Neuronal stem cell (in vitro differentiated cells): Measurements from ENCODE around the gene LTB4R.

Experiments used
- DNase-seq: peaks from one replicate; pipeline ENCODE4 v3.0.0-alpha.2; 2013; ENCODE audit warnings: low spot score
- H2AFZ ChIP-seq: one replicate; pipeline ENCODE4 v1.6.1; 2013; ENCODE audit warnings: mild to moderate bottlenecking, low read length, inconsistent platforms
- H2AK5ac ChIP-seq: 2 replicates; pipeline ENCODE4 v1.6.1; 2013; ENCODE audit warnings: low read depth, mild to moderate bottlenecking, inconsistent platforms, low read length, moderate library complexity, mixed read lengths
- H2BK120ac ChIP-seq: 2 replicates; pipeline ENCODE4 v1.6.1; 2013; ENCODE audit warnings: low read depth, mild to moderate bottlenecking, inconsistent platforms, low read length, moderate library complexity, mixed read lengths
- H2BK12ac ChIP-seq: one replicate; pipeline ENCODE4 v1.6.1; 2013; ENCODE audit warnings: low read length, inconsistent platforms
- H2BK15ac ChIP-seq: 2 replicates; pipeline ENCODE4 v1.6.1; 2013; ENCODE audit warnings: mild to moderate bottlenecking, low read length, inconsistent platforms, mixed read lengths
- H2BK5ac ChIP-seq: one replicate; pipeline ENCODE4 v1.6.1; 2013; ENCODE audit warnings: inconsistent platforms, mild to moderate bottlenecking, low read length, moderate library complexity
- H3K14ac ChIP-seq: one replicate; pipeline ENCODE4 v1.6.1; 2013; ENCODE audit warnings: low read length, inconsistent platforms
- H3K18ac ChIP-seq: 2 replicates; pipeline ENCODE4 v1.6.1; 2013; ENCODE audit warnings: low read length, inconsistent platforms
- H3K23ac ChIP-seq: 2 replicates; pipeline ENCODE4 v1.6.1; 2013; ENCODE audit warnings: low read depth, mild to moderate bottlenecking, mixed read lengths, low read length, inconsistent platforms; ENCODE audit not compliant: poor library complexity
- H3K27ac ChIP-seq: replicated peaks from 3 replicates; pipeline ENCODE4 v1.5.1; 2013; ENCODE audit warnings: low read length, inconsistent platforms
- H3K27me3 ChIP-seq, 3 experiments: 2 replicates each; pipeline ENCODE4 v1.6.1; 2013; ENCODE audit warnings: low read length in 3 of 3, mild to moderate bottlenecking in 2 of 3, inconsistent platforms in 1 of 3, low read depth in 1 of 3, mixed read lengths in 1 of 3, moderate library complexity in 1 of 3; ENCODE audit not compliant: control insufficient read depth in 3 of 3, insufficient read depth in 3 of 3
- H3K36me3 ChIP-seq, 2 donors: replicated peaks in 1 of 2; 2 replicates each; pipeline ENCODE4 v1.6.1; 2013; ENCODE audit warnings: low read length in 2 of 2; ENCODE audit not compliant: control insufficient read depth in 2 of 2, insufficient read depth in 2 of 2
- H3K4ac ChIP-seq: 2 replicates; pipeline ENCODE4 v1.6.1; 2013; ENCODE audit warnings: inconsistent platforms, mild to moderate bottlenecking, low read length, moderate library complexity
- H3K4me1 ChIP-seq, 2 donors: 1 replicate in 1 of 2; 2 replicates in 1 of 2; pipeline ENCODE4 v1.6.1; 2013; ENCODE audit warnings: low read length in 2 of 2, low read depth in 1 of 2; ENCODE audit not compliant: control insufficient read depth in 2 of 2, insufficient read depth in 1 of 2
- H3K4me2 ChIP-seq: one replicate; pipeline ENCODE4 v1.6.1; 2013; ENCODE audit warnings: mild to moderate bottlenecking, low read length, inconsistent platforms; ENCODE audit not compliant: insufficient read depth, poor library complexity, severe bottlenecking
- H3K4me3 ChIP-seq, 2 donors: 2 replicates each; pipeline ENCODE4 v1.5.1; 2013; ENCODE audit warnings: low read length in 2 of 2, mild to moderate bottlenecking in 2 of 2, inconsistent platforms in 1 of 2, moderate library complexity in 1 of 2
- H3K79me1 ChIP-seq: one replicate; pipeline ENCODE4 v1.6.1; 2013; ENCODE audit warnings: low read depth, mild to moderate bottlenecking, inconsistent platforms, low read length, moderate library complexity
- H3K9ac ChIP-seq: one replicate; pipeline ENCODE4 v1.6.1; 2013; ENCODE audit warnings: mild to moderate bottlenecking, low read depth, low read length, inconsistent platforms; ENCODE audit not compliant: poor library complexity
- H3K9me3 ChIP-seq, 2 donors: replicated peaks in 1 of 2; 2 replicates each; pipeline versions ENCODE3 to v1.6.1; 2013; ENCODE audit warnings: low read length in 2 of 2, mild to moderate bottlenecking in 2 of 2, inconsistent platforms in 1 of 2, low read depth in 1 of 2, mixed read lengths in 1 of 2, moderate library complexity in 1 of 2; ENCODE audit not compliant: control insufficient read depth in 2 of 2, insufficient read depth in 1 of 2
- H4K8ac ChIP-seq: one replicate; pipeline ENCODE4 v1.6.1; 2013; ENCODE audit warnings: low read depth, mild to moderate bottlenecking, inconsistent platforms, low read length, moderate library complexity
- H4K91ac ChIP-seq: one replicate; pipeline ENCODE4 v1.6.1; 2013; ENCODE audit warnings: low read length, low read depth, mild to moderate bottlenecking, inconsistent platforms; ENCODE audit not compliant: poor library complexity
- WGBS, 2 donors: extraction: QIAGEN DNeasy Blood & Tissue Kit; methylation state at CpG; one replicate each; pipeline ENCODE4 v1.1.7; 2013; ENCODE audit warnings: missing lambda C conversion rate in 2 of 2, mixed read lengths in 1 of 2; ENCODE audit not compliant: insufficient read length in 2 of 2, insufficient replicate concordance in 1 of 2; ENCODE audit errors: extremely low coverage in 2 of 2; 5-methylcytosine and 5-hydroxymethylcytosine counted together

LTB4R gene

DNA sequence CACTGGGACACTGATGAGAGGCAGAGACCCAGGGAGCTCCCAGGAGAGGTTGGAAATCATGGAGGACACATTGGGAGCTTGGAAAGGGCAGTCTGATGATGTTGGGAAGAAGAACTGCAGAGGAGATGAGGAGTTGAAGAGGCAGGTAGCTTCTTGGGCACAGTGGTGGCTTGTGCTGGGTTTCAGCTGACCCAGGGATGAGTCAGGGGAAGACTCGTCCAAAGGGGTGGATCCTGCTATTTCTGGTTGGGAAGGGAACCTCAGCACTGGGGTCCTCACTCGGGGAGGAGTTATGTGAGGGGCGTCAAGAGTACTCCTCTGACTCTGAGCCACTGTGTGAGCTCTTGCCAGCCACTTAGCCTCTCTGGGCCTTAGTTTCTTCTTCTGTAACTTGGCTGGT, 12.0 kb downstream of the LTB4R start:
- Histone ChIP-seq H2AFZ (no peak overlapping the region), H3K27ac (no peak overlapping the region), H2BK15ac (no peak overlapping the region), H3K4me3 (no peak overlapping the region), H3K23ac (peak overlapping the region; percentile 77), H3K18ac (no peak overlapping the region), H2BK5ac (no peak overlapping the region), H3K27me3 (peaks cover 0 to 56% (median 10%) of the 10 kb centered on the region in 3 experiments), H3K14ac (no peak overlapping the region), H3K4ac (no peak overlapping the region), H3K9me3 (peaks cover 0 to 2% of the 10 kb centered on the region in 2 donors), H3K4me1 (peaks cover 4% of the 10 kb centered on the region in 2 donors), H2BK12ac (no peak overlapping the region), H3K9ac (no peak overlapping the region), H3K79me1 (no peaks in the 10 kb centered on the region), H3K36me3 (no peaks in the 10 kb centered on the region), H2BK120ac (no peak overlapping the region), H2AK5ac (peak overlapping the region; percentile 65), H4K91ac (no peak overlapping the region), H4K8ac (no peak overlapping the region), H3K4me2 (no peak overlapping the region)
- WGBS, 2 donors = no CpG with 5 or more reads among the region's 3 CpGs
- no peak for DNase-seq

DNA sequence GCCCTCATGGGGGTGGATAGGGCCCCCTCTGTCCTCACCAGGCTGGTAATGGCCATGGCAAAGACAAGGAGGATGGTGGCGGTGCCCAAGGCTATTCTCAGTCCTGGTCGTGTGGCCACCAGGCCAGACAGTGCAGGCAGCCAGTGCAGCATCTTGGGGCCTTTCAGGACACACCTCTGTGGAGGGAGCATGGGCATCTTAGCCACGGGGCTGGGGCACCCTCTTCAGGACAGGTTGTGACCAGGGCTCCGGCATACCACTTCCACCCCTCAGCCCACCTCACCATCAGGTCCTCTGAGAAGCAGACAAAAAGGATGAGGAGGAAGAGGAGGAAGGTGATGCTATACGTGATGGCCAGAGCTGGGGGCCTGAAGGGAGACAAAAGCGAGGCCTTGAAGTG, 12.7 kb downstream of the LTB4R start:
- Histone ChIP-seq H3K4ac (peak overlapping the region; percentile 23), H3K4me3 (peak overlapping the region in 1 of 2 donors; percentile 25), H3K36me3 (no peaks in the 10 kb centered on the region), H2BK120ac (no peak overlapping the region), H3K18ac (peak overlapping the region; percentile 80), H4K8ac (no peak overlapping the region), H2BK15ac (no peak overlapping the region), H3K9me3 (peaks cover 0 to 2% of the 10 kb centered on the region in 2 donors), H3K14ac (no peak overlapping the region), H2AK5ac (no peak overlapping the region), H4K91ac (no peak overlapping the region), H3K23ac (no peak overlapping the region), H3K9ac (peak overlapping the region; percentile 44), H3K4me2 (no peak overlapping the region), H3K27me3 (peaks cover 0 to 58% (median 9%) of the 10 kb centered on the region in 3 experiments), H2AFZ (no peak overlapping the region), H3K4me1 (peaks cover 4% of the 10 kb centered on the region in 2 donors), H2BK5ac (peak overlapping the region; percentile 53), H2BK12ac (peak overlapping the region; percentile 22), H3K27ac (no peak overlapping the region), H3K79me1 (no peaks in the 10 kb centered on the region)
- no CpG with 5 or more reads among the region's 6 CpGs for WGBS, 2 donors
- DNase-seq = no peak

DNA sequence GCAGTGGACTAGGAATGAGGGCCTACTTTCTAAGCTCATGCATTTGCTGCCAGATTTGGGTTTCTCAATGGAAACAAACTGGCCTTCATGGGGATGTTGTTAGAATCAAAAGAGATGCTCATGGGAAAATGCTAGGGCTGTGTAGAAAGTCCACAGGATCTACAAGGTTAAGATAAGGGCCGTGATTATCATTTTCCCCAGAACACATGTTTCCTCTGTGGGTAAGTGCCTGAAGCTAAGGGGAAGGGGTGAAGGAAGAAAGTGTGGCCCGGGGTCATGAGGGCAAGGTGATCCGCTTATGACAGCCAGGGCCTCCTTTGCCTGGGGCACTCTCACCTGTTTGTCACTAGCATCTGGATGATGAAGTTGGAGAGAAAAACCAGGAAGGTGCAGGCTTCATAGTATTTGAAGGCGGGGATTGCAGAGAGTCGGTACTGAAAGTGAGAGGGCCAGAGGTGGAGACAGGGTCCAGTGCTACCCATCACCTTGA, 13.8 kb downstream of the LTB4R start:
- no peak overlapping the region for H3K9ac ChIP-seq
- no peak for DNase-seq
- no peak overlapping the region for H4K8ac ChIP-seq
- H3K27ac ChIP-seq = no peak overlapping the region
- H4K91ac ChIP-seq = no peak overlapping the region
- H2BK15ac ChIP-seq = peak overlapping the region; percentile 47
- peak overlapping the region; percentile 57 for H3K23ac ChIP-seq
- H2BK120ac ChIP-seq = no peak overlapping the region
- peaks cover 0 to 59% (median 8%) of the 10 kb centered on the region in 3 experiments for H3K27me3 ChIP-seq
- H2BK12ac ChIP-seq = no peak overlapping the region
- no peak overlapping the region for H3K4me3 ChIP-seq
- WGBS, 2 donors = no CpG with 5 or more reads among the region's 5 CpGs
- H3K4me1 ChIP-seq = peaks cover 4% of the 10 kb centered on the region in 2 donors
- peak overlapping the region; percentile 83 for H2AK5ac ChIP-seq
- no peak overlapping the region for H3K4me2 ChIP-seq
- H2BK5ac ChIP-seq = no peak overlapping the region
- H3K79me1 ChIP-seq = no peaks in the 10 kb centered on the region
- no peak overlapping the region for H3K18ac ChIP-seq
- H3K9me3 ChIP-seq = peaks cover 0 to 2% of the 10 kb centered on the region in 2 donors
- no peaks in the 10 kb centered on the region for H3K36me3 ChIP-seq
- H3K4ac ChIP-seq = peak overlapping the region; percentile 55
- no peak overlapping the region for H2AFZ ChIP-seq
- H3K14ac ChIP-seq = peak overlapping the region; percentile 27

DNA sequence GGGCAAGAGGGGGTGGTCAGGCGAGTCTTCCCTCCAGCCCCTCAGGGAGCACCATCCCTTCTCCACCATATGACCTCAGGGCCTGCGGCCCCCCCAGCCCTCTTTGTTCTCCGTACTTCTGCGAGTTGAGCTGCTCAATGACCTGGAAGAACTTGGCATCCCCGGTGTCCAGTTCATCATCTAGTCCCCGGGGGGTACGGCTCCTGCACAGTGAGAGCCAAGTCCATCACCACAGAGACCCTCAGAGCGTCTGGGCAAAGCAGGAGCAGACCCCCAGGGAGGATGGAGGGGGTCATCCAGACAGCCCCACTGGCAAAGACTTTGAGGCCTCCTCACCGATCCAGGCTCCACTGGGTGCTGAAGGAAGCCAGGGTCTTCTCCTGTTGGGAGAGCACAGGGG, 14.7 kb downstream of the LTB4R start:
- Histone ChIP-seq H2AK5ac (peak overlapping the region; percentile 83), H3K27ac (no peak overlapping the region), H4K91ac (no peak overlapping the region), H3K36me3 (no peaks in the 10 kb centered on the region), H3K23ac (no peak overlapping the region), H3K9me3 (peaks cover 0 to 2% of the 10 kb centered on the region in 2 donors), H2BK5ac (peak overlapping the region; percentile 60), H2BK120ac (no peak overlapping the region), H3K4me3 (no peak overlapping the region), H2AFZ (no peak overlapping the region), H3K27me3 (peaks cover 0 to 62% (median 13%) of the 10 kb centered on the region in 3 experiments), H3K14ac (no peak overlapping the region), H3K18ac (no peak overlapping the region), H2BK15ac (no peak overlapping the region), H3K4ac (no peak overlapping the region), H3K4me2 (no peak overlapping the region), H2BK12ac (peak overlapping the region; percentile 34), H3K4me1 (peaks cover 4% of the 10 kb centered on the region in 2 donors), H3K79me1 (no peaks in the 10 kb centered on the region), H3K9ac (no peak overlapping the region), H4K8ac (no peak overlapping the region)
- no CpG with 5 or more reads among the region's 9 CpGs for WGBS, 2 donors
- DNase-seq = no peak
